B cell (primary cell): ENCODE results near the gene DLG2. TPM values are rescaled to one million over a fixed set of nuclear protein-coding genes. Genes with fewer than 3 reads are reported as not detected.

Experiments used
- ATAC-seq: fragments of 200-7000 bp; cut with Tn5 transposase; one replicate; pipeline ENCODE4 v1.10.0; 2021; ENCODE audit warnings: low read depth, mild to moderate bottlenecking, moderate number of reproducible peaks, moderate library complexity
- CTCF ChIA-PET: fragments of 350-600 bp; sonication (Branson Sonifier 250); formaldehyde crosslinking; loops from one replicate; lab custom pipeline; 2021; ENCODE audit warnings: antibody characterized with exemption, inconsistent platforms; lab: Charles Lee
- POLR2A ChIA-PET: fragments of 350-600 bp; sonication (Branson Sonifier 250); formaldehyde crosslinking; loops from one replicate; lab custom pipeline; 2021; ENCODE audit warnings: antibody characterized with exemption; lab: Charles Lee
- DNase-seq: peaks from one replicate; pipeline ENCODE4 v3.0.0; 2013
- H2AFZ ChIP-seq: 2 replicates; pipeline ENCODE4 v1.6.1; 2012; ENCODE audit warnings: mild to moderate bottlenecking, low read depth, low read length; ENCODE audit not compliant: insufficient read depth, poor library complexity, severe bottlenecking
- H3K27ac ChIP-seq, 2 donors: 1 replicate in 1 of 2; 2 replicates in 1 of 2; pipeline ENCODE4 v1.5.1; 2012 to 2013; ENCODE audit warnings: low read length in 2 of 2, mild to moderate bottlenecking in 2 of 2, moderate library complexity in 1 of 2
- H3K27me3 ChIP-seq, 4 experiments: fragments of 200-600 bp in 1 of 4; sonication (generic) in 1 of 4; replicated peaks in 1 of 4; 1 replicate in 2 of 4; 2 replicates in 2 of 4; pipeline versions ENCODE4 v1.6.1 to v1.7.0; 2013 to 2016; ENCODE audit warnings: low read length in 3 of 4, mild to moderate bottlenecking in 2 of 4, mixed read lengths in 1 of 4, moderate library complexity in 1 of 4; ENCODE audit not compliant: insufficient read depth in 4 of 4, control insufficient read depth in 3 of 4; ENCODE audit errors: control extremely low read depth in 1 of 4
- H3K36me3 ChIP-seq, 2 experiments: replicated peaks in 1 of 2; 1 replicate in 1 of 2; 2 replicates in 1 of 2; pipeline versions ENCODE4 v1.6.1 to v1.7.1; 2013; ENCODE audit warnings: low read length in 1 of 2; ENCODE audit not compliant: insufficient read depth in 2 of 2, control insufficient read depth in 1 of 2; ENCODE audit errors: control extremely low read depth in 1 of 2, extremely low read depth in 1 of 2
- H3K4me1 ChIP-seq, 2 donors: fragments of 200-600 bp in 1 of 2; sonication (generic) in 1 of 2; 1 replicate in 1 of 2; 2 replicates in 1 of 2; pipeline versions ENCODE4 v1.5.1 to v1.6.1; 2013 to 2017; ENCODE audit warnings: low read length in 2 of 2; ENCODE audit not compliant: control insufficient read depth in 2 of 2, insufficient read depth in 2 of 2
- H3K4me2 ChIP-seq: replicated peaks from 2 replicates; pipeline ENCODE3; 2012; ENCODE audit warnings: mild to moderate bottlenecking, low read depth, low read length; ENCODE audit not compliant: poor library complexity, severe bottlenecking
- H3K4me3 ChIP-seq, 5 experiments: fragments of 200-600 bp in 1 of 5; sonication (generic) in 1 of 5; 1 replicate in 3 of 5; 2 replicates in 2 of 5; pipeline versions ENCODE4 v1.5.1 to v1.7.0; 2011 to 2016; ENCODE audit warnings: low read length in 4 of 5, mild to moderate bottlenecking in 4 of 5, low read depth in 2 of 5, control low read depth in 1 of 5, moderate library complexity in 1 of 5; ENCODE audit not compliant: insufficient read depth in 1 of 5; ENCODE audit errors: control extremely low read depth in 1 of 5, extremely low read depth in 1 of 5
- H3K79me2 ChIP-seq: fragments of 200-600 bp; sonication (generic); one replicate; pipeline ENCODE4 v1.6.0; 2016; ENCODE audit warnings: low read length; ENCODE audit not compliant: control insufficient read depth, insufficient read depth
- H3K9ac ChIP-seq: fragments of 200-600 bp; sonication (generic); 2 replicates; pipeline ENCODE4 v1.6.1; 2017; ENCODE audit warnings: mild to moderate bottlenecking, low read length, moderate library complexity
- H3K9me3 ChIP-seq, 3 donors: one replicate each; pipeline versions ENCODE4 v1.6.1 to v1.7.1; 2013; ENCODE audit warnings: low read length in 2 of 3; ENCODE audit not compliant: control insufficient read depth in 2 of 3, insufficient read depth in 1 of 3; ENCODE audit errors: control extremely low read depth in 1 of 3
- H4K20me1 ChIP-seq: 2 replicates; pipeline ENCODE4 v1.6.0; 2012; ENCODE audit warnings: mild to moderate bottlenecking, low read length; ENCODE audit not compliant: insufficient read depth, control insufficient read depth, poor library complexity, severe bottlenecking
- H3K27ac Mint-ChIP-seq: one replicate; pipeline ENCODE4 v1.8.0; 2021; ENCODE audit warnings: mixed read lengths
- H3K27me3 Mint-ChIP-seq: one replicate; pipeline ENCODE4 v1.8.0; 2021; ENCODE audit warnings: mixed read lengths
- H3K4me1 Mint-ChIP-seq: one replicate; pipeline ENCODE4 v1.8.0; 2021; ENCODE audit warnings: mixed read lengths
- H3K4me3 Mint-ChIP-seq: one replicate; pipeline ENCODE4 v1.8.0; 2021; ENCODE audit warnings: mixed read lengths
- H3K9me3 Mint-ChIP-seq: one replicate; pipeline ENCODE4 v1.8.0; 2022; ENCODE audit warnings: mixed read lengths; ENCODE audit not compliant: insufficient read depth
- CTCF ChIP-seq: fragments of 200-600 bp; IDR thresholded peaks from one replicate; pipeline ENCODE4 v1.8.0; 2022; ENCODE audit warnings: antibody characterized with exemption, mild to moderate bottlenecking
- EZH2 ChIP-seq: IDR thresholded peaks from 2 replicates; pipeline ENCODE4 v1.6.1; 2012; ENCODE audit warnings: borderline replicate concordance, low read depth, mild to moderate bottlenecking, moderate library complexity, low read length; ENCODE audit not compliant: insufficient read depth, poor library complexity, severe bottlenecking
- WGBS: methylation state at CpG from one replicate; pipeline ENCODE4 v1.1.5; 2013; ENCODE audit warnings: missing lambda C conversion rate; ENCODE audit not compliant: insufficient coverage; 5-methylcytosine and 5-hydroxymethylcytosine counted together
- intact Hi-C: fragments of 100-400 bp; cut with micrococcal nuclease; formaldehyde crosslinking; loops from one replicate; pipeline ENCODE4 v1.10.0; 2022
- polyA plus RNA-seq: library from polyadenylated mRNA; depleted of rRNA; stranded (reverse); fragments of >200 nt; gene quantifications from 2 replicates; pipeline ENCODE4 v1.2.3, GENCODE V29; 2012
- total RNA-seq, 2 donors: library from RNA; stranded (reverse); fragments of 120-200 nt in 1 of 2; gene quantifications; 1 replicate in 1 of 2; 2 replicates in 1 of 2; pipeline versions ENCODE4 v1.2.3 to v1.2.4, GENCODE V29; 2013 to 2022

Gene DLG2
- total and polyA plus RNA-seq, 2 donors (not counting 1 experiment from before 2014, with no cell fraction given): 0.54 to 5.4 TPM

- intact Hi-C loops: loop anchor here (10.0 kb wide), 1 partner anchor 1008 kb away; no protein-coding TSS in a partner anchor
These were observed 1904.6 kb downstream of the DLG2 start for GRCh38 chr11:83722392-83723119.

More at GRCh38 chr11:83722392-83723119, 1904.6 kb downstream of the DLG2 start:
- H4K20me1 ChIP-seq: no peaks in the 10 kb centered on the region
- ChIA-PET POLR2A (no interaction called here), CTCF (interaction anchor here (0.5 to 2.7 kb wide), 7 partner anchors 29 to 1006 kb away, joined by 3 to 32 read pairs (median 4); no protein-coding TSS in a partner anchor)
- Mint-ChIP-seq H3K27ac (no peak overlapping the region), H3K27me3 (peaks cover 22% of the 10 kb centered on the region), H3K4me3 (no peak overlapping the region), H3K4me1 (peaks cover 25% of the 10 kb centered on the region), H3K9me3 (no peaks in the 10 kb centered on the region)
- H3K9ac ChIP-seq: no peak overlapping the region
- no peaks in the 10 kb centered on the region for H3K79me2 ChIP-seq
- H3K4me1 ChIP-seq: peaks cover 20 to 22% of the 10 kb centered on the region in 2 donors
- ATAC-seq (no peak), DNase-seq (no peak)
- no peak overlapping the region for H3K4me3 ChIP-seq
- H3K4me2 ChIP-seq: no peak overlapping the region
- H3K27ac ChIP-seq: no peak overlapping the region
- peaks cover 0 to 8% (median 3%) of the 10 kb centered on the region in 4 experiments for H3K27me3 ChIP-seq
- H3K9me3 ChIP-seq: no peaks in the 10 kb centered on the region
- H3K36me3 ChIP-seq: no peaks in the 10 kb centered on the region
- TF ChIP-seq EZH2 (no peak), CTCF (no peak)
- WGBS: no CpG with 5 or more reads among the region's 4 CpGs
- no peak overlapping the region for H2AFZ ChIP-seq
